Thymus (tissue), 11 donors: ENCODE data around the gene ZBTB5. TPM values are rescaled to one million over a fixed set of nuclear protein-coding genes. Genes with fewer than 3 reads are reported as not detected.
"Not testable (repeated sequence)": the region's sequence is repeated elsewhere in the genome, so short reads cannot be mapped to it uniquely, and the experiment has no call there.

Source experiments
- DNase-seq, 9 donors: peaks; one replicate each; pipeline ENCODE4 v3.0.0-alpha.2; 2013; ENCODE audit warnings: low spot score in 9 of 9, low read depth in 6 of 9, missing footprints in 1 of 9
- H3K27ac ChIP-seq, 2 donors: one replicate each; pipeline ENCODE4 v1.5.1; 2013; ENCODE audit warnings: control low read depth in 1 of 2, low read depth in 1 of 2, low read length in 1 of 2, mild to moderate bottlenecking in 1 of 2, moderate library complexity in 1 of 2
- H3K27me3 ChIP-seq, 2 donors: one replicate each; pipeline ENCODE4 v1.5.1; 2013; ENCODE audit warnings: low read length in 1 of 2; ENCODE audit not compliant: control insufficient read depth in 2 of 2, insufficient read depth in 1 of 2
- H3K36me3 ChIP-seq, 2 donors: one replicate each; pipeline ENCODE4 v1.5.1; 2013; ENCODE audit warnings: low read length in 1 of 2, mild to moderate bottlenecking in 1 of 2, moderate library complexity in 1 of 2; ENCODE audit not compliant: control insufficient read depth in 2 of 2, insufficient read depth in 2 of 2
- H3K4me1 ChIP-seq, 2 donors: one replicate each; pipeline ENCODE4 v1.5.1; 2013; ENCODE audit warnings: low read length in 2 of 2; ENCODE audit not compliant: control insufficient read depth in 2 of 2, insufficient read depth in 2 of 2
- H3K4me3 ChIP-seq, 2 donors: one replicate each; pipeline ENCODE4 v1.5.1; 2013; ENCODE audit warnings: low read length in 2 of 2, control low read depth in 1 of 2, mild to moderate bottlenecking in 1 of 2
- H3K9me3 ChIP-seq, 2 donors: one replicate each; pipeline ENCODE4 v1.5.1; 2013; ENCODE audit warnings: low read length in 1 of 2, mild to moderate bottlenecking in 1 of 2; ENCODE audit not compliant: control insufficient read depth in 2 of 2, insufficient read depth in 1 of 2
- WGBS: extraction: QIAGEN DNeasy Blood & Tissue Kit; methylation state at CpG from one replicate; pipeline ENCODE4 v1.1.7; 2013; 5-methylcytosine and 5-hydroxymethylcytosine counted together
- polyA plus RNA-seq: library from polyadenylated mRNA; stranded (reverse); fragments of 200-250 nt; gene quantifications from one replicate; pipeline ENCODE4 v1.2.3, GENCODE V29; 2013
- total RNA-seq: library from RNA; stranded (reverse); fragments of 120-200 nt; gene quantifications from one replicate; pipeline ENCODE4 v1.2.4, GENCODE V29; 2013
- donor health status: healthy.

Gene ZBTB5
- total and polyA plus RNA-seq, 2 donors = 8.0 to 10.9 TPM

DNA sequence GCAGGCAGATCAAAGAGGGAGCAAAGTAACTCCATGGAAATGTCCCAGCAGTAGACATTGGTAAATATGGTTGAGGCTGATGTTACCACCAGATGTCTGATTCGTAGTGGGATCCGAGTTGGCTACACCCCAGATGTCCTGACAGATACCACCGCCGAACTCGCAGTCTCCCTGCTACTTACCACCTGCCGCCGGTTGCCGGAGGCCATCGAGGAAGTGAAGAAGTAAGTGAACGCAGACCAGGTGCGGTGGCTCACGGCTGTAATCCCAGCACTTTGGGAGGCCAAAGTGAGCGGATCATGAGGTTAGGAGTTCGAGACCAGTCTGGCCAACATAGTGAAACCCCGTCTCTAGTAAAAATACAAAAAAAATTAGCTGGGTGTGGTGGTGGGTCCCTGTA lies 38.8 kb downstream of the ZBTB5 start:
- peaks cover 35 to 58% of the 10 kb centered on the region in 2 donors for H3K36me3 ChIP-seq
- not testable (repeated sequence) for DNase-seq, H3K27ac ChIP-seq, H3K9me3 ChIP-seq, H3K4me3 ChIP-seq, H3K27me3 ChIP-seq
- WGBS = 98% methylated on average over 15 of the region's 15 CpGs
- peaks cover 15 to 16% of the 10 kb centered on the region in 2 donors for H3K4me1 ChIP-seq

DNA sequence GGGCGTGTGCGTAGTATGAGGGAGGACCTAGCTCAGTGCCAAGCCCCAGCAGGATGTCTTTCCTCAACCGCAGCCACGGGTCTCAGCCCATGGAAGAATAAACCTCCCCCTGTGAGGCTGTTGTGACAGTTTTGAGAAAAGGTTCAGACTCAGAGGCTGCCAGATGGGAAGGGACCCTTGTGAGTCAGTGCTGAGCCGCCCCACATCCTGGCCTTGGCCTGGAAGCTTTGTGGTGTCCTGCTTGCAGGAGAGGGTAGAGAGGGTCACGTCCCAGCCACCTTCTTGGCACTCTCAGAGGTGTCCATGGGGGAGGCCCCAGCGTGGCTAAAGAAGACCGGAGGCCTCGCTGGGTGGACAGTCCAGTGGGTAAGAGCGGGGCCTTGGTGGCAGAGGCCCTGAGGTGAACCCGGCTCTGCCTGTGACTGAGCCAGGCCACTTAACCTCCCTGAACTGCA lies 39.9 kb downstream of the ZBTB5 start:
- peaks cover 15 to 16% of the 10 kb centered on the region in 2 donors for H3K4me1 ChIP-seq
- no peaks in the 10 kb centered on the region for H3K27me3 ChIP-seq
- H3K27ac ChIP-seq = no peak overlapping the region
- peaks cover 0 to 2% of the 10 kb centered on the region in 2 donors for H3K9me3 ChIP-seq
- no peak for DNase-seq
- no peak overlapping the region for H3K4me3 ChIP-seq
- 97% methylated on average over 11 of the region's 11 CpGs for WGBS
- peaks cover 30 to 50% of the 10 kb centered on the region in 2 donors for H3K36me3 ChIP-seq

- no peak for DNase-seq
- Histone ChIP-seq H3K36me3 (peaks cover 30 to 44% of the 10 kb centered on the region in 2 donors), H3K4me3 (no peak overlapping the region), H3K9me3 (peaks cover 0 to 2% of the 10 kb centered on the region in 2 donors), H3K4me1 (peaks cover 15 to 16% of the 10 kb centered on the region in 2 donors), H3K27me3 (no peaks in the 10 kb centered on the region), H3K27ac (no peak overlapping the region)
- WGBS = 96% methylated on average over 18 of the region's 18 CpGs
Measured at GRCh38 chr9:37424686-37425297, 40.5 kb downstream of the ZBTB5 start.

DNA sequence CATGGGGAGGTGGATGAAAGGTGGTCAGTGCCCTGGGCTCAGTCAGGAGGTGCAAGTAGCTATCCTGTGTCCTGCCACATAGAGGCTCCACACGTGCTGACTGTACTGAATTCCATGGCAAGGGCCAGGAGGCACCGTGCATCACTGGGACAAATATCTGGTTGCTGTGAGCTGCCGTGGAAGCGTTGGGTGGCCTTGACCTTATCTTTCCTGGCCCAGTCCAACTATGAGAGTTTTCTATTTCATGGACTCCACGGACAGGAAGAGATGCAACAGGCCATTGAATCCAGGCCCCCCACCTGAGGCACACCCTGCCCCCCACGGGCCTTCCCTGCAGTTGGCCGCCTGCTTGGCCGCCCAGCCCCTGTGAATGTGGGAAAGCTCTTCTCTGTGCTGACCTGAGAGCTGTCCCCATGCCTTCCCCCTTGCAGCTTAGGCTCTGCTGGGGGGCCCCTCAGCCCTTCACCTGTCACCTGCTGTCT lies 41.0 kb downstream of the ZBTB5 start:
- Histone ChIP-seq H3K4me3 (no peak overlapping the region), H3K9me3 (peaks cover 0 to 2% of the 10 kb centered on the region in 2 donors), H3K27ac (no peak overlapping the region), H3K36me3 (peaks cover 27 to 39% of the 10 kb centered on the region in 2 donors), H3K27me3 (no peaks in the 10 kb centered on the region), H3K4me1 (peaks cover 15 to 16% of the 10 kb centered on the region in 2 donors)
- 95% methylated on average over 8 of the region's 8 CpGs for WGBS
- no peak for DNase-seq

- no peak overlapping the region for H3K27ac ChIP-seq
- peaks cover 19 to 31% of the 10 kb centered on the region in 2 donors for H3K36me3 ChIP-seq
- no peak for DNase-seq
- H3K27me3 ChIP-seq = no peaks in the 10 kb centered on the region
- H3K4me1 ChIP-seq = peaks cover 15 to 16% of the 10 kb centered on the region in 2 donors
- 90% methylated on average over 2 of the region's 2 CpGs for WGBS
- peak overlapping the region in 1 of 2 donors; percentile 88 for H3K4me3 ChIP-seq
- H3K9me3 ChIP-seq = peaks cover 0 to 2% of the 10 kb centered on the region in 2 donors
Measured at GRCh38 chr9:37423508-37423907, 41.7 kb downstream of the ZBTB5 start.

GRCh38 chr9:37422289-37423104 lies 42.8 kb downstream of the ZBTB5 start, which contains the start of gene GRHPR:
GRHPR (plus strand) TSS chr9:37422696; CDS start chr9:37422751, 55 bp downstream.
- H3K27ac ChIP-seq = peak within 1 kb of the TSS; percentile 62 to 84
- peaks cover 0 to 2% of the 10 kb centered on the region in 2 donors for H3K9me3 ChIP-seq
- peak within 1 kb of the TSS; percentile 88 to 99 for H3K4me3 ChIP-seq
- H3K27me3 ChIP-seq = no peaks in the 10 kb centered on the region
- peak; percentile 41 to 84 (median 75) for DNase-seq
- H3K4me1 ChIP-seq = peaks cover 15 to 16% of the 10 kb centered on the region in 2 donors
- H3K36me3 ChIP-seq = peaks cover 15 to 21% of the 10 kb centered on the region in 2 donors
- 1% methylated on average over 56 of the region's 56 CpGs for WGBS

- 72% methylated on average over 8 of the region's 8 CpGs for WGBS
Measured at GRCh38 chr9:37421914-37422288, 43.3 kb downstream of the ZBTB5 start.

DNA sequence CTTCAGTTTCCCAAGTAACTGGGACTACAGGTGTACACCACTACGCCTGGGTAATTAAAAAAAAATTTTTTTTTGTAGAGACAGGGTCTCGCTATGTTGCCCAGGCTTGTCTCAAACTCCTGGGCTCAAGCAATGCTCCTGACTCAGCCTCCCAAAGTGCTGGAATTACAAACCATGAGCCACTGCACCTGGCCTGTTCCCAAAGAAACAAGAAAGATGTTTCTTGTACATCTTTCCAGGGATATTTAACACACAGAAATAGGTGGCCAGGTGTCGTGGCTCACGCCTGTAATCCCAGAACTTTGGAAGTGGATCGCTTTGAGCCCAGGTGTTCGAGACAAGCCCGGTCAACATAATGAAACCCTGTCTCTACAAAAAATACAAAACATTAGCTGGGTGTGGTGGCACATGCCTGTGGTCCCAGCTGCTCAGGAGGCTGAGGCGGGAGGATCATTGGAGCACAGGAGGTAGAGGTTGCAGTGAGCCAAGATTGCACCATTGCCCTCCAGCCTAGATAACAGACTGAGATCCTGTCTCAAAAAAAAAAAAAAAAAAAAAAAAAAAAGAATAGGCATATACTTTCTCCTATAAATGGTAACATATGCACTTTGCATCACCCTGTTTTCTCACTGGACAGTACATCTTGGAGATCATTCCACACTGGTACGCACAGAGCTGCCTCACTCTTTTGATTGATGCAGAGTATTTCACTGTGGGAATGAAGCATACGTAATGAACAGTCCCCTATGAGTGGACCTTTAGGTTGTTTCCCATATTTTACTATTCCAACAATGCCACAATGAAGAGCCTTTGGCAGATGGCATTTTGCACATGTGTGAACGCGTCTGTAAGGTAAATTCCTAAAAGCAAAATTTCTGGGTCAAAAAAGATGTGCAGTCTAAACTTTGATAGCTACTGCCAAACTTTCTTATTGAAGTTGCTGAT lies 44.7 kb downstream of the ZBTB5 start:
- WGBS = 85% methylated on average over 12 of the region's 12 CpGs
- H3K4me3 ChIP-seq = no peak overlapping the region

More at GRCh38 chr9:37421914-37422288, 43.3 kb downstream of the ZBTB5 start:
- Histone ChIP-seq H3K36me3 (peaks cover 10 to 15% of the 10 kb centered on the region in 2 donors), H3K4me3 (peak overlapping the region; percentile 88 to 99), H3K9me3 (peaks cover 0 to 2% of the 10 kb centered on the region in 2 donors), H3K27ac (peak overlapping the region; percentile 2 to 78), H3K4me1 (peaks cover 15 to 16% of the 10 kb centered on the region in 2 donors), H3K27me3 (no peaks in the 10 kb centered on the region)
- DNase-seq = no peak

More for the DNA sequence above, 44.7 kb downstream of the ZBTB5 start:
- DNase-seq = no peak
- Histone ChIP-seq H3K4me1 (peaks cover 15 to 16% of the 10 kb centered on the region in 2 donors), H3K27me3 (no peaks in the 10 kb centered on the region), H3K27ac (no peak overlapping the region), H3K36me3 (peaks cover 0 to 3% of the 10 kb centered on the region in 2 donors), H3K9me3 (peaks cover 0 to 2% of the 10 kb centered on the region in 2 donors)
